ENCODE results near the gene ATG2A.

Gene ATG2A

DNA sequence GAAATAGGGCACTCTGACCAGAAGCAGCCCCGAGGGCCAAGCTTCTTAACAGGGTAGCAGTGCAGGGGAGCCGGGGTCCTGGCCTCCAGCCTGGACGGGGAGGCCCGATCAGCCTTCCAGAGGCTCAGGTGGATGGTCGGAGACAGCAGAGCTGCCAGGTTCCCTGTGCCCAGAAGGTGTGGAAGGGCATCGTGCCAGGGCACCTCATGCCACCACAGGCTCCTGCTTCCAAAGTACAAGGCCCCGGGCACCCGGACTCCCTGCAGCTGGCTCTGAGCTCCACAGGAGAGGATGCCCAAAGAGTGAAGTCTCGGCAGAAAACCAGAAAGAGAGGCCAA is 52.9 kb downstream of the ATG2A start:
- POLR2A ChIA-PET: interaction anchor here (1.8 to 13.1 kb wide), 5 partner anchors 8 to 15 kb away, joined by 7 to 225 read pairs (median 23); partner anchors contain the start of gene EHD1
- TF ChIP-seq, protein P1, sequence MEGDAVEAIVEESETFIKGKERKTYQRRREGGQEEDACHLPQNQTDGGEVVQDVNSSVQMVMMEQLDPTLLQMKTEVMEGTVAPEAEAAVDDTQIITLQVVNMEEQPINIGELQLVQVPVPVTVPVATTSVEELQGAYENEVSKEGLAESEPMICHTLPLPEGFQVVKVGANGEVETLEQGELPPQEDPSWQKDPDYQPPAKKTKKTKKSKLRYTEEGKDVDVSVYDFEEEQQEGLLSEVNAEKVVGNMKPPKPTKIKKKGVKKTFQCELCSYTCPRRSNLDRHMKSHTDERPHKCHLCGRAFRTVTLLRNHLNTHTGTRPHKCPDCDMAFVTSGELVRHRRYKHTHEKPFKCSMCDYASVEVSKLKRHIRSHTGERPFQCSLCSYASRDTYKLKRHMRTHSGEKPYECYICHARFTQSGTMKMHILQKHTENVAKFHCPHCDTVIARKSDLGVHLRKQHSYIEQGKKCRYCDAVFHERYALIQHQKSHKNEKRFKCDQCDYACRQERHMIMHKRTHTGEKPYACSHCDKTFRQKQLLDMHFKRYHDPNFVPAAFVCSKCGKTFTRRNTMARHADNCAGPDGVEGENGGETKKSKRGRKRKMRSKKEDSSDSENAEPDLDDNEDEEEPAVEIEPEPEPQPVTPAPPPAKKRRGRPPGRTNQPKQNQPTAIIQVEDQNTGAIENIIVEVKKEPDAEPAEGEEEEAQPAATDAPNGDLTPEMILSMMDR (IDR thresholded peaks at IDR 0.05; ENCODE audit: control extremely low read depth, extremely low read depth, low read depth, missing control alignments): no peak
- DNase-seq (ENCODE audit: extremely low spot score): no peak
- CTCF ChIA-PET: interaction anchor here (0.7 to 33.1 kb wide), 3 partner anchors 15 to 163 kb away, joined by 3 to 1137 read pairs (median 356); partner anchors contain the start of genes CDC42BPG, EHD1 and SNX15

DNA sequence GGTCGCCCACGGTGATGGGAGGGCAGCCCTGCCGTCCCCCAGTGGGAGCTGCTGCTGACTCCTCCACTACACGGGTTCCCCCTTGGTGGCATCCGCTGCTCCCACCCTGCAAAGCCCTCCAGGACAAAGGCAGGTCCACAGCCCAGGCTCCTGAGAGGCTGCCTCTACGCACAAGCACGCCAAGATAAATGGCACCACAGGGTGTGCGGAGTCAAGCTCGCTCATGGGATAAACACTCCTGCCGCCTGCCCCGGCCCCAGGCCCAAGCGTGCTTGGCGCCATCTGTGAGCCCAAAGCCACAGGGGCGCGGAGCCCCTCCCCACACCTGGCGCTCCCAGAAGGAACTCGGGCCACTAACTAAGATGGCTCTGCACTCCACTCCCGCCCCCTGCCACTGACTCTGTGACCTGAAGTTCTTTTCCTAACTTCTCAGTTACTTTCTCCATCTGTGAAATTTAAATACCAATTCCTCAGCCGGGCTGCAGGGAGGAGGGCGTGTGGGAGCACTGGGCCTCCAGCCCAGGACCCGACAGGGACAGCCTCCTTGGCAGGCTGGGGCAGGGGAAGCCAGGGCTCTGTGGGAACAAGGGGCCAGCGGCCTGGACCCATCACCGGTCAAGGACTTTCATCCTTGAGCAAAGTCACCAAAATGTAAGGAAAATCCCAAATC is 53.5 kb downstream of the ATG2A start:
- TF ChIP-seq, protein P1 (IDR thresholded peaks at IDR 0.05; ENCODE audit: control extremely low read depth, extremely low read depth, low read depth, missing control alignments): no peak

DNA sequence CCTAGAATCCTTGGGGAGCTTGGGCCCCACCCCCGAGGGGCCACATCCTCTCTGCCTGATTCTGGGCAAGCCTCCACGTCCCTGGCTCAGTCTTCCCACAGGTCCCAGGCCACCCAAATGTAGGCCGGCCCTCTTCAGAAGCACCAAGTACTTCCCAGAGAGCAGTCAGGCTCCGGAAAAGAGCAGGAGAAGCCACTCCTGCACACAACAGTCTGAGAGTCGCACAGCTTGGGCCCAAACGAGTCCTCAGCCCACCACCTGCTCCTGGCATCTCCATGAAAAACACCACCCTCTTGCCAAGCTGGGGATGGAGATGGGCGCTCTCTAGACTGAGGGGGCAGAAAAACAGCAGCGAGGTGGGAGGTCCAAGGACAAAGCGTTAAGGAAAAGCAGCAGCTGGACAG is 54.0 kb downstream of the ATG2A start:
- no peak for DNase-seq (ENCODE audit: extremely low spot score)
- POLR2A ChIA-PET: interaction anchor here (0.5 to 13.1 kb wide), 3 partner anchors 10 to 486 kb away, joined by 4 to 225 read pairs (median 23); partner anchors contain the start of gene EHD1
- TF ChIP-seq, protein P1 (IDR thresholded peaks at IDR 0.05; ENCODE audit: control extremely low read depth, extremely low read depth, low read depth, missing control alignments): no peak
- CTCF ChIA-PET: interaction anchor here (16.7 to 33.1 kb wide), 2 partner anchors 13 to 24 kb away, joined by 356 to 1137 read pairs; partner anchors contain the start of genes CDC42BPG and EHD1

More for the DNA sequence above, 53.5 kb downstream of the ATG2A start:
- ChIA-PET CTCF (interaction anchor here (0.7 to 33.1 kb wide), 3 partner anchors 14 to 163 kb away, joined by 3 to 1137 read pairs (median 356); partner anchors contain the start of genes CDC42BPG, EHD1 and SNX15), POLR2A (interaction anchor here (0.5 to 13.1 kb wide), 5 partner anchors 9 to 184 kb away, joined by 3 to 225 read pairs (median 23); partner anchors contain the start of gene EHD1)
- DNase-seq (ENCODE audit: extremely low spot score): no peak

DNA sequence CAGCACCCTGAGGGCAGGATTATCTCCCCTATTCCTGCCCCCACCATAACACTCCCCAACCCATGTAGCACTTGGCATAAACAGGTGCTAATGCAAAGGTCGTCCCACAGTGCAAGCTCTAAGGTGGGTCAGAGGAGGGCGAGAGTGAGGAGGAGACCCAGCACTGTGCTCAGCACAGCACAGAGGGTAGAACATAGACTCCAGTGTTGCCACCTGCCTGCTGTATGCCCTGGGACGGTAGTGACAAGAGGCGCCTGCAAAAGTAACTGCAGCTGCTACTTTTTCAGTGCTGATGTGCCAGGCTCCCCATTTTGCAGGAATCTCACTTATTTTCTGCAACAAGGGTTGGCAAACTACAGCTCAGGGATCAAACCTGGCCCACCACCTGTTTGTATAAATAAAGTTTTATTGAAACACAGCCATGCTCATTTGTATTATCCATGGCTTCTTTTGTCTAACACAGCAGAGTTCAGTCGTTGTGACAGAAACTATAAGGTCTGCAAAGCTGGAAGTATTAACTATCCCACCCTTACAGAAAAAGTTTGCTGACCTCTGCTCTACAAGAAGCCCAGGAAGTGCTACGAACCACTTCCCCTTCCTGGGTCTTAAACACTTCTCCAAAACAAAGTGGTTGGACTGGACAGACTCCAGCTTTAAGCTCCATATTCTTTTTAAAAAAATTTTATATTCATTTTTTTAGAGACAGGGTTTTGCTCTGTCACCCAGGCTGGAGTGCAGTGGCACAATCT is 55.6 kb downstream of the ATG2A start:
- ChIA-PET CTCF (interaction anchor here (1.1 to 33.1 kb wide), 3 partner anchors 8 to 26 kb away, joined by 3 to 1137 read pairs (median 356); partner anchors contain the start of genes CDC42BPG and EHD1), POLR2A (interaction anchor here (0.5 to 13.1 kb wide), 7 partner anchors 8 to 656 kb away, joined by 3 to 225 read pairs (median 5); partner anchors contain the start of gene EHD1)
- TF ChIP-seq, protein P1 (IDR thresholded peaks at IDR 0.05; ENCODE audit: control extremely low read depth, extremely low read depth, low read depth, missing control alignments): no peak
- no peak for DNase-seq (ENCODE audit: extremely low spot score)

DNA sequence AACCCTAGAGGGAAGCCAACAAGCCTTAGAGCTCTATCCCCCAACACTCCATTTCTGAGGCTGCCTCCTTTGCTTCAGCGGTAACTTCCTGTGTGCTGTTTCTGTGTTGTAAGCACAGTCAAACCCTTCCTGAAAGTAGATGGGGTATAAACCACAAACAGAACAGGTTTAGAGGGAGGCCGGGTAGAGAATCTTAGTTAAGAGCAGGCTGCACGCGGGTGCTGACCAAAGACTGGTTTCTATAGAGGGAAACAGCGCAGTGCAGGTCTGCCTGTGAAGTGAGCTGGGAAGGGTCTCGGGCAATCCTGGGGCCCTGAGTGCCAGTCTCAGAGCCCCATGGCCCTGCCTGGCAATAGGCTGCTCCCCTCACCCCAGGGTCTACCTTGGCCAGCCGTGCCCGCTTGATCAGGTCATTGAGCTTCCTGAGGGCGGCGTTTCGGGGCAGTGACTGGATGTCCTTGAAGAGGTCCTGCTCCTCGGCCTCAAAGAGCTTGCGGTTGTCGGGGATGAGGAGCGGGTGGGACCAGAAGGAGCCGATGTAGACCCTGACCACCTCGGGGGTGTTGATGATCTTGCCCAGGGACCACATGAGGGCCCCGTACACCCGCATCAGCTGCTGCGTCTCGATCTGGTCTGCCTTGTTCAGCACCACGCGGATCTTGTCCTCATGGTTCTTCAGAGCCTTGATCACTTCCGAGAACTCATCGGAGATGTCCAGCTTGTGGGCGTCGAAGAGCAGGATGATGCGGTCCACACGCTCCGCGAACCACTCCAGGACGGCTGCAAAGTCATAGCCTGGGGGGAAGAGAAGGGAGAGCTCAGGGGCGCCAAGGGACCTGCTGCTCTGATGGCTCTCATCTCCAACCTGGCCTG is 57.2 kb downstream of the ATG2A start:
- POLR2A ChIA-PET: interaction anchor here (0.9 to 13.1 kb wide), 7 partner anchors 9 to 275 kb away, joined by 3 to 225 read pairs (median 10); partner anchors contain the start of genes EHD1 and ZNHIT2
- DNase-seq (ENCODE audit: extremely low spot score): peak; percentile 89
- TF ChIP-seq, protein P1 (IDR thresholded peaks at IDR 0.05; ENCODE audit: control extremely low read depth, extremely low read depth, low read depth, missing control alignments): no peak
- CTCF ChIA-PET: interaction anchor here (0.8 to 33.1 kb wide), 5 partner anchors 9 to 81 kb away, joined by 3 to 1137 read pairs (median 21); partner anchors contain the start of genes CDC42BPG, EHD1 and SF1

Data from GM10248 (cell line).